ENCODE data around the gene MTG2.
A peak's percentile ranks its signal among the peaks of the same experiment; 100 is the strongest.

MTG2 gene

GRCh38 chr20:62182469-62183425, at the start of gene MTG2:
MTG2 (plus strand) TSS chr20:62183028; CDS start chr20:62193421, 10,393 bp downstream.
- DNase-seq = peak; percentile 94

- no peak for DNase-seq
These were observed 49.6 kb upstream of the MTG2 start for GRCh38 chr20:62133051-62133845.

- no peak for DNase-seq
These were observed 49.0 kb upstream of the MTG2 start for GRCh38 chr20:62133864-62134263.

- DNase-seq = no peak
These were observed 48.0 kb upstream of the MTG2 start for GRCh38 chr20:62134735-62135231.

- no peak for DNase-seq
These were observed 47.1 kb upstream of the MTG2 start for GRCh38 chr20:62135573-62136266.

GRCh38 chr20:62136283-62137091, 46.3 kb upstream of the MTG2 start:
- DNase-seq = peak; percentile 70

- no peak for DNase-seq
These were observed 45.8 kb upstream of the MTG2 start for GRCh38 chr20:62137092-62137384.

- no peak for DNase-seq
These were observed 45.2 kb upstream of the MTG2 start for GRCh38 chr20:62137478-62138203.

- no peak for DNase-seq
These were observed 44.7 kb upstream of the MTG2 start for GRCh38 chr20:62138204-62138543.

- no peak for DNase-seq
These were observed 43.9 kb upstream of the MTG2 start for GRCh38 chr20:62138912-62139311.

- no peak for DNase-seq
These were observed 43.2 kb upstream of the MTG2 start for GRCh38 chr20:62139636-62140035.

- DNase-seq = no peak
These were observed 41.8 kb upstream of the MTG2 start for GRCh38 chr20:62141043-62141396.

- DNase-seq = peak; percentile 33
These were observed 41.2 kb upstream of the MTG2 start for GRCh38 chr20:62141397-62142251.

- DNase-seq = no peak
These were observed 40.4 kb upstream of the MTG2 start for GRCh38 chr20:62142252-62143080.

GRCh38 chr20:62143081-62143956, 39.5 kb upstream of the MTG2 start, which contains the start of the genes PSMA7 and SS18L1:
PSMA7 (minus strand) TSS chr20:62143394; CDS start chr20:62143303, 91 bp downstream.
SS18L1 (plus strand) TSS chr20:62143769; CDS start chr20:62143821, 52 bp downstream.
- DNase-seq = peak; percentile 86

- DNase-seq = peak; percentile 64
These were observed 38.6 kb upstream of the MTG2 start for GRCh38 chr20:62143957-62144825.

GRCh38 chr20:62145688-62146018, 37.2 kb upstream of the MTG2 start:
- no peak for DNase-seq

All from activated naive CD4-positive, alpha-beta T cell treated with Interleukin-2 at 50 U/mL for 16 hours (primary cell).